Suprapubic skin (tissue), 4 donors: ENCODE measurements around the gene NPFF. TPM values are rescaled to one million over a fixed set of nuclear protein-coding genes. Genes with fewer than 3 reads are reported as not detected.
"Not testable (repeated sequence)": the region's sequence is repeated elsewhere in the genome, so short reads cannot be mapped to it uniquely, and the experiment has no call there.

Experiments used
- DNase-seq, 2 donors: peaks; one replicate each; pipeline ENCODE4 v3.0.0-alpha.2; 2019; ENCODE audit warnings: low spot score in 2 of 2
- H3K27ac ChIP-seq: fragments of 200-600 bp; sonication (generic); one replicate; pipeline ENCODE4 v1.5.1; 2019
- H3K27me3 ChIP-seq: fragments of 200-600 bp; sonication (generic); one replicate; pipeline ENCODE4 v1.5.1; 2019
- H3K36me3 ChIP-seq: fragments of 200-600 bp; sonication (generic); one replicate; pipeline ENCODE4 v1.5.1; 2019
- H3K4me1 ChIP-seq: fragments of 200-600 bp; sonication (generic); one replicate; pipeline ENCODE4 v1.5.1; 2019
- H3K4me3 ChIP-seq: fragments of 200-600 bp; sonication (generic); one replicate; pipeline ENCODE4 v1.5.1; 2019; ENCODE audit warnings: mild to moderate bottlenecking
- H3K9me3 ChIP-seq: fragments of 200-600 bp; sonication (generic); one replicate; pipeline ENCODE4 v1.5.1; 2019
- EP300 ChIP-seq: sonication (generic); formaldehyde crosslinking; IDR thresholded peaks from one replicate; pipeline ENCODE4 v1.6.1; 2017; ENCODE audit warnings: antibody characterized with exemption
- POLR2A ChIP-seq, 2 donors: fragments of 450-650 bp; IDR thresholded peaks; one replicate each; pipeline ENCODE4 v1.6.1; 2017; ENCODE audit warnings: antibody characterized with exemption in 2 of 2, mild to moderate bottlenecking in 2 of 2, moderate library complexity in 2 of 2
- POLR2AphosphoS5 ChIP-seq, 3 donors: sonication (generic); formaldehyde crosslinking; IDR thresholded peaks; one replicate each; pipeline ENCODE4 v1.6.1; 2017; ENCODE audit warnings: antibody characterized with exemption in 3 of 3
- WGBS: methylation state at CpG from one replicate; pipeline ENCODE4 v1.1.5; 2018; 5-methylcytosine and 5-hydroxymethylcytosine counted together
- total RNA-seq, 4 donors: library from RNA; depleted of rRNA; stranded (reverse); fragments of >200 nt; gene quantifications; one replicate each; pipeline ENCODE4 v1.1.0, GENCODE V29; 2016
- TF ChIP-seq, protein P1 (sequence below), 2 donors: fragments of 200-600 bp in 1 of 2; fragments of 450-650 bp in 1 of 2; sonication (generic) in 1 of 2; IDR thresholded peaks; one replicate each; pipeline ENCODE4 v1.5.1; 2016 to 2019; ENCODE audit warnings: antibody characterized with exemption in 2 of 2, mild to moderate bottlenecking in 1 of 2, moderate library complexity in 1 of 2

NPFF gene
- total RNA-seq, 4 donors from 2014 or later, result not detected

DNA sequence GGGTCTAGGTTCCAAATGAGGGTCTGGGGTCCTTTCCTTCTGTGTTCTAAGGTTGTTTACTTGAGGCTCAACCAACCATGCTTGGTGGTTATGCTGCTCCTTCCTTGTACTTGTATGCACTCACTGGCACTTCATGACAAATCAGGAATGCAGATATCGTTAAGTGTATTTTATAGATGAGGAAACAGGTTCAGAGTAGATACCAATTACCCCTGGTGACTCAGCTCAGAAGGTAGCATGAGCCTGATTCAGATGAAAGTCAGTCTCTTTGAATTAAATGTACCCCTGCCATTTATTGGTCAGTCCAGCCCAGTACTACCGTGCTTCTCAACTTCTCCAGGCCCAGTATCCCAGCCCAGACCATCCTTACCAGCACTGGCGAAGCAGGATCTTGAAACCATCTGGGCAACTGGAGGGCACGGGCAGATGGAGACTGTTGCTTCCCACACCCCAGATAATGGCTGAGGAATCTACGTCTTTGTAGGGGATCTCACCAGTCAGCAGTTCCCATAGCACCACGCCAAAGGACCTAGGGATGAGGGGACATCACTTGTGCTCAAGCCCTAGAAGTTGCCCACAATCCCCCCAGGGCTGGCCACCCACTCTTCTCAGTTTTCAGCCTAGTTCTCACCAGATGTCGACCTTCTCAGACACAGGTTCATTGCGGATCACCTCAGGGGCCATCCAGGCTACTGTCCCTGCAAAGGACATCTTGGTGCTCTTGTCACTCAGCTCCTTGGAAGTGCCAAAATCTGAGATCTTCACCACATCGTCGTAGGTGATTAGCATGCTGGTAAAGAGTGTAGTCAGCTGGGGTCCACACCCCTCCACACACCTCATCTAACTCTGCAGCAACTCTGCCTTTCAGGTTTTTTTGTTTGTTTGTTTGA, 22.4 kb downstream of the NPFF start:
- TF ChIP-seq, protein P1, sequence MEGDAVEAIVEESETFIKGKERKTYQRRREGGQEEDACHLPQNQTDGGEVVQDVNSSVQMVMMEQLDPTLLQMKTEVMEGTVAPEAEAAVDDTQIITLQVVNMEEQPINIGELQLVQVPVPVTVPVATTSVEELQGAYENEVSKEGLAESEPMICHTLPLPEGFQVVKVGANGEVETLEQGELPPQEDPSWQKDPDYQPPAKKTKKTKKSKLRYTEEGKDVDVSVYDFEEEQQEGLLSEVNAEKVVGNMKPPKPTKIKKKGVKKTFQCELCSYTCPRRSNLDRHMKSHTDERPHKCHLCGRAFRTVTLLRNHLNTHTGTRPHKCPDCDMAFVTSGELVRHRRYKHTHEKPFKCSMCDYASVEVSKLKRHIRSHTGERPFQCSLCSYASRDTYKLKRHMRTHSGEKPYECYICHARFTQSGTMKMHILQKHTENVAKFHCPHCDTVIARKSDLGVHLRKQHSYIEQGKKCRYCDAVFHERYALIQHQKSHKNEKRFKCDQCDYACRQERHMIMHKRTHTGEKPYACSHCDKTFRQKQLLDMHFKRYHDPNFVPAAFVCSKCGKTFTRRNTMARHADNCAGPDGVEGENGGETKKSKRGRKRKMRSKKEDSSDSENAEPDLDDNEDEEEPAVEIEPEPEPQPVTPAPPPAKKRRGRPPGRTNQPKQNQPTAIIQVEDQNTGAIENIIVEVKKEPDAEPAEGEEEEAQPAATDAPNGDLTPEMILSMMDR (IDR thresholded peaks at IDR 0.05), result no peak
- TF ChIP-seq POLR2A (IDR thresholded peaks at IDR 0.05), result no peak
- TF ChIP-seq POLR2AphosphoS5 (IDR thresholded peaks at IDR 0.05), result no peak
- TF ChIP-seq EP300, result no peak
- 83% methylated on average over 9 of the region's 10 CpGs for WGBS
- peaks cover 24% of the 10 kb centered on the region for H3K4me1 ChIP-seq
- H3K27me3 ChIP-seq, result no peaks in the 10 kb centered on the region
- H3K9me3 ChIP-seq, result no peaks in the 10 kb centered on the region
- H3K27ac ChIP-seq, result no peak overlapping the region
- peaks cover 71% of the 10 kb centered on the region for H3K36me3 ChIP-seq
- H3K4me3 ChIP-seq, result no peak overlapping the region
- no peak for DNase-seq

- Histone ChIP-seq H3K4me3 (no peak overlapping the region), H3K9me3 (no peaks in the 10 kb centered on the region), H3K36me3 (peaks cover 80% of the 10 kb centered on the region), H3K27me3 (no peaks in the 10 kb centered on the region), H3K27ac (no peak overlapping the region), H3K4me1 (peaks cover 24% of the 10 kb centered on the region)
- TF ChIP-seq POLR2A (IDR thresholded peaks at IDR 0.05) (no peak), POLR2AphosphoS5 (IDR thresholded peaks at IDR 0.05) (no peak), EP300 (no peak)
- TF ChIP-seq, protein P1 (IDR thresholded peaks at IDR 0.05), result no peak
- DNase-seq, result no peak
- 86% methylated on average over 4 of the region's 4 CpGs for WGBS
Measured at GRCh38 chr12:53483979-53484377, 23.3 kb downstream of the NPFF start.

DNA sequence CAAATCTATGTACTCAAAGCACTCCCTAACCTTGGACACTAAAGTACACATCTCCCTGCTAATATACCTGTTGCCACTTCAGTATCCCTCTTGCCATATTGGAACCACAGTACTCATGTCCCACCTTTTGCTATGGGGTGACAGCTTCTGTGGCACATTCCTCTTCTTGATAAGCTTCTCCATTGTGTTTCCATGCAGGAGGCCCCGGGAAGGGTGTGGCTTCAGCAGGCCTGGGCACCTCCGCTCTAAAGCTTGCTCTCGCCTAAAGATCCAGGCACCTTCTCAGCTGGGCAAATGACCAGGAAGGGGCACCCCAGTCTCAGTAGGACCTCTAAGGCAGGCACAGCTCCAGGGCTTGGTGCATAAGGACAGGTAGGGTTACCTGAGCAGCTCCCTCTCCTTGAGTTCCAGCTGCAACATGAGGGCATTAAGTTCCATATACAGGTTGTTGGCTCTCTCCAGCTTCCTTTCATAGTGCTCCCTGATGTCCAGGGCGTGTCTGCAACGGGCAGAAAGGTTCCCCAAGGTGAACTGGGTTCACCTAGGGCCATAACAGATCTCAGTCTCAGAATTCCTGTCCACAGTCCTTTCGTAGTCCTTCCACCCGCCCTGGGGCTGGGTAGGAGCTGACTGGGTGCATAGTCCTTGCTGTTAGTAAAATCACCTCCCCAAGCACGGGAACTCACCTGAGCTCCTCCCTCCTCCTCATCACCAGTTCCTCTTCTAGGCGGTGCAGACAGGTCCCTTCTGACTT, 23.9 kb downstream of the NPFF start:
- peaks cover 24% of the 10 kb centered on the region for H3K4me1 ChIP-seq
- 64% methylated on average over 9 of the region's 9 CpGs for WGBS
- no peaks in the 10 kb centered on the region for H3K9me3 ChIP-seq
- no peak overlapping the region for H3K27ac ChIP-seq
- peaks cover 85% of the 10 kb centered on the region for H3K36me3 ChIP-seq
- DNase-seq, result no peak
- no peaks in the 10 kb centered on the region for H3K27me3 ChIP-seq
- no peak for TF ChIP-seq POLR2AphosphoS5 (IDR thresholded peaks at IDR 0.05)
- TF ChIP-seq, protein P1 (IDR thresholded peaks at IDR 0.05), result no peak
- no peak overlapping the region for H3K4me3 ChIP-seq

- WGBS, result 47% methylated on average over 11 of the region's 18 CpGs
- no peak overlapping the region for H3K4me3 ChIP-seq
- no peak for DNase-seq
- TF ChIP-seq POLR2A (IDR thresholded peaks at IDR 0.05), result no peak
- TF ChIP-seq EP300, result no peak
- H3K9me3 ChIP-seq, result no peaks in the 10 kb centered on the region
- peaks cover 24% of the 10 kb centered on the region for H3K4me1 ChIP-seq
- no peak overlapping the region for H3K27ac ChIP-seq
- peaks cover 92% of the 10 kb centered on the region for H3K36me3 ChIP-seq
- no peaks in the 10 kb centered on the region for H3K27me3 ChIP-seq
Measured at GRCh38 chr12:53482626-53483168, 24.6 kb downstream of the NPFF start.

DNA sequence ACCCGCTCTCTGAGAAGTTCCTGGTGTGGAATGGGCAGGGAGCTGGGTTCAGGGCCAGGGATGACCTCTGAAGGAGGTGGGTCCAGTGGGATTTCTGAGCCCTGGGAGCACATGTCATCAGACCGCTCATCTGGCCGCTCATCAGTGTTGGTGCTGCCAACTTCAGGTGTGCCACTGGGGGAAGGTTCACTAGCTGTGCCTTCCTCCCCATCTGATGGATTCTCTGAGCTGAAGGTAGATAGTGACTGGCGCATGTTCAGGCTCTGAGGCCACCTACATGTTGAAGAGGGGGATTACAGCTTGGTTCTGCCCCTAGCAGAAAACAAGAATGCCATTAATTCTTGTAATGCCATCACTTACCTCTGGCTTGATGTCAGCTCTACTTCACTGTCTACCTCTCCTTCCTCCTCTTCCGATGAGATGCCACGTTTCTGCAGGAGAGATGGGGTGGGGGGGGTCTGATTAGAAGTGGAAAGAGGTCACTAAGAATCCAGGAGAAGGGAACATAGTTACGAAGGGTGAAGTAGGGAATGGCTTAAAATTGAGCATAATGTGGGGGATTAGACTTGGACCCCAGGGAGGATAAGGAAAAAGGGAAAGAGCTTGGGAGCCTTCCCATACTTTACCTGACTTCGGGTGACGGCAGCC, 25.2 kb downstream of the NPFF start:
- WGBS, result 76% methylated on average over 9 of the region's 9 CpGs
- peak overlapping the region; percentile 14 for H3K27ac ChIP-seq
- H3K27me3 ChIP-seq, result no peaks in the 10 kb centered on the region
- TF ChIP-seq, protein P1 (IDR thresholded peaks at IDR 0.05), result no peak
- TF ChIP-seq POLR2A (IDR thresholded peaks at IDR 0.05) (no peak), EP300 (no peak), POLR2AphosphoS5 (IDR thresholded peaks at IDR 0.05) (no peak)
- peaks cover 95% of the 10 kb centered on the region for H3K36me3 ChIP-seq
- H3K9me3 ChIP-seq, result no peaks in the 10 kb centered on the region
- DNase-seq, result no peak
- peaks cover 24% of the 10 kb centered on the region for H3K4me1 ChIP-seq
- H3K4me3 ChIP-seq, result no peak overlapping the region

- H3K9me3 ChIP-seq, H3K27me3 ChIP-seq, H3K4me3 ChIP-seq, DNase-seq: not testable (repeated sequence)
- WGBS, result 62% methylated on average over 6 of the region's 6 CpGs
- peaks cover 95% of the 10 kb centered on the region for H3K36me3 ChIP-seq
- H3K4me1 ChIP-seq, result peaks cover 26% of the 10 kb centered on the region
- H3K27ac ChIP-seq, result peak overlapping the region; percentile 14
Measured at GRCh38 chr12:53481458-53481857, 25.8 kb downstream of the NPFF start.
